Measurements from ENCODE around the gene TTR.
A peak's percentile ranks its signal among the peaks of the same experiment; 100 is the strongest.

TTR gene

GRCh38 chr18:31631526-31631925, 39.8 kb downstream of the TTR start:
- in situ Hi-C loops (cut with MboI; ENCODE audit: low pct_unique_long_range_greater_than_20kb, low sequenced_read_pairs, unreplicated experiment): no loop called here
- no peak for TF ChIP-seq CTCF (IDR thresholded peaks at IDR 0.05; ENCODE audit: extremely low read depth, insufficient read depth, missing control alignments)
- DNase-seq (ENCODE audit: low spot score): no peak

- no peak for TF ChIP-seq CTCF (IDR thresholded peaks at IDR 0.05; ENCODE audit: extremely low read depth, insufficient read depth, missing control alignments)
- in situ Hi-C loops (cut with MboI; ENCODE audit: low pct_unique_long_range_greater_than_20kb, low sequenced_read_pairs, unreplicated experiment): no loop called here
- DNase-seq (ENCODE audit: low spot score): no peak
These were observed 40.7 kb downstream of the TTR start for GRCh38 chr18:31632356-31632755.

- no peak for DNase-seq (ENCODE audit: low spot score)
- no peak for TF ChIP-seq CTCF (IDR thresholded peaks at IDR 0.05; ENCODE audit: extremely low read depth, insufficient read depth, missing control alignments)
- in situ Hi-C loops (cut with MboI; ENCODE audit: low pct_unique_long_range_greater_than_20kb, low sequenced_read_pairs, unreplicated experiment): no loop called here
These were observed 42.0 kb downstream of the TTR start for GRCh38 chr18:31633392-31634330.

- in situ Hi-C loops (cut with MboI; ENCODE audit: low pct_unique_long_range_greater_than_20kb, low sequenced_read_pairs, unreplicated experiment): no loop called here
- peak; percentile 45 for DNase-seq (ENCODE audit: low spot score)
- no peak for TF ChIP-seq CTCF (IDR thresholded peaks at IDR 0.05; ENCODE audit: extremely low read depth, insufficient read depth, missing control alignments)
These were observed 42.6 kb downstream of the TTR start for GRCh38 chr18:31634331-31634713.

- in situ Hi-C loops (cut with MboI; ENCODE audit: low pct_unique_long_range_greater_than_20kb, low sequenced_read_pairs, unreplicated experiment): no loop called here
- no peak for TF ChIP-seq CTCF (IDR thresholded peaks at IDR 0.05; ENCODE audit: extremely low read depth, insufficient read depth, missing control alignments)
- no peak for DNase-seq (ENCODE audit: low spot score)
These were observed 44.7 kb downstream of the TTR start for GRCh38 chr18:31636387-31636786.

GRCh38 chr18:31637445-31637844, 45.8 kb downstream of the TTR start:
- no peak for DNase-seq (ENCODE audit: low spot score)
- in situ Hi-C loops (cut with MboI; ENCODE audit: low pct_unique_long_range_greater_than_20kb, low sequenced_read_pairs, unreplicated experiment): no loop called here
- TF ChIP-seq CTCF (IDR thresholded peaks at IDR 0.05; ENCODE audit: extremely low read depth, insufficient read depth, missing control alignments): no peak

Measured in GM13977 (cell line).